Naive thymus-derived CD4-positive, alpha-beta T cell (primary cell): ENCODE results near the gene BRD3. TPM values are rescaled to one million over a fixed set of nuclear protein-coding genes. Genes with fewer than 3 reads are reported as not detected.

Experiments used
- ATAC-seq: fragments of 150-1000 bp; cut with Tn5 transposase; 2 replicates; pipeline ENCODE4 v1.10.0; 2021; ENCODE audit warnings: mild to moderate bottlenecking, moderate library complexity
- CTCF ChIA-PET: fragments of 350-600 bp; sonication (Branson Sonifier 250); formaldehyde crosslinking; loops from one replicate; lab custom pipeline; 2021; ENCODE audit warnings: antibody characterized with exemption; lab: Charles Lee
- POLR2A ChIA-PET: fragments of 350-600 bp; sonication (Branson Sonifier 250); formaldehyde crosslinking; loops from one replicate; lab custom pipeline; 2021; ENCODE audit warnings: antibody characterized with exemption, inconsistent platforms; lab: Charles Lee
- DNase-seq, 9 donors: peaks; one replicate each; pipeline versions ENCODE4 v3.0.0 to v3.0.0-alpha.2; 2020 to 2022; ENCODE audit warnings: mixed read lengths in 1 of 9
- H3K27ac ChIP-seq: one replicate; pipeline ENCODE4 v1.7.0; 2013; ENCODE audit warnings: mild to moderate bottlenecking, low read depth, low read length, moderate library complexity
- H3K27me3 ChIP-seq, 2 donors: one replicate each; pipeline ENCODE4 v1.7.0; 2013; ENCODE audit warnings: low read length in 2 of 2, mild to moderate bottlenecking in 2 of 2, moderate library complexity in 2 of 2; ENCODE audit not compliant: control insufficient read depth in 2 of 2, insufficient read depth in 2 of 2
- H3K36me3 ChIP-seq, 3 experiments: 1 replicate in 2 of 3; 2 replicates in 1 of 3; pipeline ENCODE4 v1.7.0; 2013; ENCODE audit warnings: low read length in 3 of 3, mild to moderate bottlenecking in 3 of 3, moderate library complexity in 1 of 3; ENCODE audit not compliant: insufficient read depth in 3 of 3, control insufficient read depth in 2 of 3
- H3K4me1 ChIP-seq, 2 donors: one replicate each; pipeline ENCODE4 v1.7.0; 2013; ENCODE audit warnings: low read length in 2 of 2, mild to moderate bottlenecking in 2 of 2, moderate library complexity in 1 of 2; ENCODE audit not compliant: control insufficient read depth in 2 of 2, insufficient read depth in 2 of 2
- H3K4me3 ChIP-seq: 2 replicates; pipeline ENCODE4 v1.7.0; 2013; ENCODE audit warnings: mild to moderate bottlenecking, low read length
- H3K9me3 ChIP-seq, 3 experiments: 1 replicate in 2 of 3; 2 replicates in 1 of 3; pipeline ENCODE4 v1.7.0; 2013; ENCODE audit warnings: low read length in 3 of 3; ENCODE audit not compliant: control insufficient read depth in 2 of 3
- H3K27ac Mint-ChIP-seq, 9 donors: one replicate each; pipeline ENCODE4 v1.8.0; 2020 to 2022; ENCODE audit warnings: mixed read lengths in 9 of 9, mild to moderate bottlenecking in 8 of 9, moderate library complexity in 5 of 9, inconsistent platforms in 2 of 9
- H3K27me3 Mint-ChIP-seq, 5 donors: one replicate each; pipeline ENCODE4 v1.8.0; 2021 to 2022; ENCODE audit warnings: mixed read lengths in 5 of 5, mild to moderate bottlenecking in 1 of 5
- H3K36me3 Mint-ChIP-seq, 5 donors: one replicate each; pipeline ENCODE4 v1.8.0; 2020 to 2022; ENCODE audit warnings: mixed read lengths in 5 of 5, mild to moderate bottlenecking in 3 of 5, inconsistent platforms in 1 of 5
- H3K4me1 Mint-ChIP-seq, 7 donors: one replicate each; pipeline ENCODE4 v1.8.0; 2020 to 2022; ENCODE audit warnings: mixed read lengths in 7 of 7, mild to moderate bottlenecking in 3 of 7, inconsistent platforms in 1 of 7
- H3K4me3 Mint-ChIP-seq, 10 donors: one replicate each; pipeline ENCODE4 v1.8.0; 2020 to 2022; ENCODE audit warnings: mild to moderate bottlenecking in 10 of 10, mixed read lengths in 10 of 10, moderate library complexity in 6 of 10, inconsistent platforms in 2 of 10
- H3K9me3 Mint-ChIP-seq, 11 donors: one replicate each; pipeline ENCODE4 v1.8.0; 2020 to 2022; ENCODE audit warnings: mixed read lengths in 11 of 11, mild to moderate bottlenecking in 4 of 11, inconsistent platforms in 1 of 11, moderate library complexity in 1 of 11
- intact Hi-C, 2 donors: fragments of 100-400 bp; cut with micrococcal nuclease; formaldehyde crosslinking; loops; one replicate each; pipeline ENCODE4 v1.15.1; 2023
- polyA plus RNA-seq, 2 donors: library from polyadenylated mRNA; unstranded; fragments of 300-500 nt; fragmentation: Illumina TruSeq; gene quantifications; one replicate each; pipeline ENCODE4 v1.2.3, GENCODE V29; 2021
- total RNA-seq, 6 experiments: library from RNA in 5 of 6; stranded (reverse) in 5 of 6; gene quantifications; 1 replicate in 5 of 6; 2 replicates in 1 of 6; pipeline ENCODE4 v1.2.3 and lab custom pipeline; 2021 to 2026

BRD3 gene
- total and polyA plus RNA-seq, 7 experiments from 2014 or later = 12.4 to 49.7 (median 36.4) TPM

GRCh38 chr9:133981958-133982681, 85.7 kb downstream of the BRD3 start:
- CTCF ChIA-PET = no interaction called here
- no peaks in the 10 kb centered on the region for H3K27me3 ChIP-seq

DNA sequence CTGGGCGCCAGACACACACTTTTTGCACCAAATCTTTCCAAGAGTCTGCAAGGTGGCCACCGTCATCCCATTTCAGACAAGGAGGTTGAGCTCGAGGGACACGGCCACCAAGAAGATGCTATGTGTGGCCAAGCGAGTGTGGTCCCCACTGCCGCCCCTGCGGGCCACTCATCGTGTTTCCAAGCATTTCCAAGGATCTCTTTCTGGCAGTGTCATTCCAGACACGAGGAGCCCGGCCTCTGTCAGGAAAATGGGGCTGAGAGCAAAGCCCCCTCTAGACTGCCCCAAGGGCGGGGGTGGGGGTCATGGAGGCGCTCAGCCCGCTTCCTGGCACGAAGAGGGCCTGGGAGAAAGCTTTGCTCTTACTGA, 86.3 kb downstream of the BRD3 start:
- H3K4me1 ChIP-seq = no peaks in the 10 kb centered on the region
- intact Hi-C loops = no loop called here
- CTCF ChIA-PET = no interaction called here
- Mint-ChIP-seq H3K27me3 (no peaks in the 10 kb centered on the region), H3K27ac (no peak overlapping the region), H3K4me3 (no peak overlapping the region), H3K4me1 (peaks cover 0 to 2% (median 0%) of the 10 kb centered on the region in 7 donors), H3K36me3 (no peaks in the 10 kb centered on the region), H3K9me3 (no peaks in the 10 kb centered on the region)
- DNase-seq = no peak
- no peaks in the 10 kb centered on the region for H3K27me3 ChIP-seq
- no peaks in the 10 kb centered on the region for H3K9me3 ChIP-seq
- no peak overlapping the region for H3K27ac ChIP-seq
- no peak overlapping the region for H3K4me3 ChIP-seq
- H3K36me3 ChIP-seq = no peaks in the 10 kb centered on the region
- no peak for ATAC-seq
- POLR2A ChIA-PET = no interaction called here

More at GRCh38 chr9:133981958-133982681, 85.7 kb downstream of the BRD3 start:
- H3K27me3 Mint-ChIP-seq = no peaks in the 10 kb centered on the region
- no peaks in the 10 kb centered on the region for H3K36me3 ChIP-seq
- H3K4me1 ChIP-seq = no peaks in the 10 kb centered on the region
- no peak overlapping the region for H3K4me3 Mint-ChIP-seq
- no peak overlapping the region for H3K4me3 ChIP-seq
- H3K9me3 ChIP-seq = no peaks in the 10 kb centered on the region
- intact Hi-C loops = no loop called here
- DNase-seq (no peak), ATAC-seq (no peak)
- POLR2A ChIA-PET = no interaction called here
- H3K36me3 Mint-ChIP-seq = no peaks in the 10 kb centered on the region
- peaks cover 0 to 3% (median 0%) of the 10 kb centered on the region in 7 donors for H3K4me1 Mint-ChIP-seq
- no peak overlapping the region for H3K27ac ChIP-seq
- H3K27ac Mint-ChIP-seq = no peak overlapping the region
- H3K9me3 Mint-ChIP-seq = no peaks in the 10 kb centered on the region

DNA sequence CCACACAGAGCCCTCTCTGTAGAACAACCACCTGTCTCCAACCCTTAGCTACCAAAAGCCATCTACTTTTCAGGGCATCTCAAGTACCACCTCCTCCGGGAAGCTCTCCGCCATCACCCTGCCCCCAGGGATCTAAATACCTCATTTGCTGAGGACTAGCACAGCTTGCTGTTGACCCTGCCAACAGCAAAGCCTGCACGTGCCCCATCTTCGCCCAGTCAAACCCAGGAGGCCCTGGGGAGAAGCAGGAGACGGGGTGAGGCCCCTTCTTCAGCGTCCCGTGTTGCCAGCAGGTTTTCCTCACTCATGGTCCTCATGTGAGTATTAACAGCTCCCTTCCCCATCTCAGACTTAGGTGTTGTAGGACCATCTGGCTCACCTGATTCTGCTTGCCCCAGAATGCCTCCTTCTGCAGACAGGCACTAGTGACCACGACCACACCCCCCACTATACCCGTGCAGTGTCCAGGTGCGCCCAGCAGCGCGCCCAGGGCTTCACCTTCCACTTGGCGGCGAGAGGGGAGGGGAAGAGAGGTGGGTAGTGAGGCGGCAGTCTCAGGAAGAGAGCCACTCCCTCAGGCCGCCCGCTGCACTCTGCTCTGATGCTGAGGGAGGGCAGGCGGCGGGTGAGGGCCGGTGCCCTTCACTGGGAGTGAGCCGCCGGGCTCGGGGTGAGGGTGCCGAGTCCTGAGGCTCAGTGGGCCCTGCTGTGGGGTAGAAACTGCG, 86.8 kb downstream of the BRD3 start:
- Histone ChIP-seq H3K4me1 (no peaks in the 10 kb centered on the region), H3K27ac (no peak overlapping the region), H3K9me3 (no peaks in the 10 kb centered on the region), H3K36me3 (no peaks in the 10 kb centered on the region), H3K4me3 (no peak overlapping the region), H3K27me3 (no peaks in the 10 kb centered on the region)
- Mint-ChIP-seq H3K9me3 (no peaks in the 10 kb centered on the region), H3K4me1 (peaks cover 0 to 2% (median 0%) of the 10 kb centered on the region in 7 donors), H3K27me3 (no peaks in the 10 kb centered on the region), H3K4me3 (no peak overlapping the region), H3K36me3 (no peaks in the 10 kb centered on the region), H3K27ac (no peak overlapping the region)
- CTCF ChIA-PET = no interaction called here
- intact Hi-C loops = no loop called here
- POLR2A ChIA-PET = no interaction called here
- DNase-seq (no peak), ATAC-seq (no peak)

Other genes starting within 250 kb of the BRD3 start
- gene VAV2, start 75.7 kb downstream of the BRD3 start, total RNA-seq = 10 to 100 TPM in 1 of 5 experiments, 1 to 10 TPM in 4; 1.9 to 14.4 (median 3.2) TPM
- under 1 TPM; 0.18 to 0.31 TPM for gene VAV2, start 75.7 kb downstream of the BRD3 start, polyA plus RNA-seq
- gene BRD3OS, start 42.5 kb downstream of the BRD3 start, total RNA-seq = 10 to 100 TPM in 3 of 5 experiments, 1 to 10 TPM in 2; 8.3 to 19.3 (median 12.7) TPM
- 10 to 100 TPM; 22.1 to 28.1 TPM for gene BRD3OS, start 42.5 kb downstream of the BRD3 start, polyA plus RNA-seq
- 10 to 100 TPM; 16.0 to 42.3 (median 30.9) TPM for gene WDR5, start 68.1 kb upstream of the BRD3 start, total RNA-seq
- gene WDR5, start 68.1 kb upstream of the BRD3 start, polyA plus RNA-seq = 10 to 100 TPM; 13.8 to 17.5 TPM
- 10 to 100 TPM; 17.1 to 67.0 (median 31.6) TPM for gene RNU6ATAC, start 96.5 kb upstream of the BRD3 start, total RNA-seq
- gene RNU6ATAC, start 96.5 kb upstream of the BRD3 start, polyA plus RNA-seq = not detected